Measurements from ENCODE around the gene TNFAIP1. TPM values are rescaled to one million over a fixed set of nuclear protein-coding genes. Genes with fewer than 3 reads are reported as not detected.

The TNFAIP1 gene
- total RNA-seq, 1 experiment from 2014 or later: 33.4 TPM

DNA sequence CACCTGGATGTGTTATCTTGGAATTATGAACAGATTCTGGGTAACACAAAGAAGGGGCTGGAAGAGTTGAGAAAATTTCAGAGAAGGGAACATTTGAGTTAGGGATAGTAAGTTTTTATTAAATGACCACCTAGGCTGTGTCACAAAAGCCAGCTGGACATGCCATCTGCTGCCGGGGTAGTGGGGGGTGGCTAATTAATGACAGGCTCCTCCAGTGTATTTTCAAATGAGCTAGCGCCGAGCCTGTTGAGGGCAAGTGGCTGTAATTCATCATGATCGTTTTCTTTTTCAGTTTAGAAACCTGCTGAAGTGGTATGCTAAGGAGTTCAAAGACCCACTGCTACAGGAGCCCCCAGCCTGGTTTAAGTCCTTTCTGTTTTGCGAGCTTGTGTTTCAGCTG lies 10.3 kb upstream of the TNFAIP1 start:
- no peak overlapping the region for H2AFZ ChIP-seq (ENCODE audit: low read depth, low read length, poor library complexity, severe bottlenecking)
- RAD21 ChIA-PET (ENCODE audit: low non-redundant PET in 1 of 2, low total read pairs in 2 of 2, uncharacterized antibody in 2 of 2, unreplicated experiment in 2 of 2): no interaction called here
- ATAC-seq (no peak), DNase-seq (ENCODE audit: low read depth, low spot score) (no peak)
- no peak for TF ChIP-seq SIN3A (IDR thresholded peaks at IDR 0.05; ENCODE audit: low read depth)
- peaks cover 14 to 30% of the 10 kb centered on the region in 2 experiments; a peak in 3 of 4 replicates for H3K36me3 ChIP-seq (ENCODE audit: control insufficient read depth in 1 of 2, insufficient read depth in 2 of 2, low read length in 2 of 2)
- POLR2A ChIA-PET: interaction anchor here (1.9 kb wide), 1 partner anchor 10 kb away, joined by 6 read pairs; the partner anchor contains the start of genes IFT20 and TNFAIP1
- no peaks in the 10 kb centered on the region for H3K9me2 ChIP-seq (ENCODE audit: insufficient read depth)
- H3K4me2 ChIP-seq (ENCODE audit: low read length): no peak overlapping the region
- H3K4me1 ChIP-seq (ENCODE audit: control insufficient read depth in 1 of 2, insufficient read depth in 2 of 2, low read length in 2 of 2): peaks cover 4 to 7% of the 10 kb centered on the region in 2 experiments; a peak in 2 of 4 replicates
- H3K4me3 ChIP-seq (replicated peaks in 1 of 2; ENCODE audit: low read depth in 1 of 2, low read length in 2 of 2): no peak overlapping the region
- no peaks in the 10 kb centered on the region for H4K20me1 ChIP-seq (ENCODE audit: insufficient read depth)
- no peaks in the 10 kb centered on the region for H3K27me3 ChIP-seq (ENCODE audit: insufficient read depth, low read length)
- no peak overlapping the region for H3K9ac ChIP-seq (ENCODE audit: low read length)
- no peak overlapping the region for H3K27ac ChIP-seq (ENCODE audit: low read depth, low read length)
- BruUV-seq (replicated peaks): no TSS peak
- intact Hi-C loops (cut with micrococcal nuclease): no loop called here
- H3K9me3 ChIP-seq (ENCODE audit: control insufficient read depth in 1 of 2, insufficient read depth in 1 of 2, low read depth in 1 of 2, low read length in 2 of 2): no peaks in the 10 kb centered on the region
- peaks cover 63% of the 10 kb centered on the region for H3K79me2 ChIP-seq (ENCODE audit: insufficient read depth, low read length)
- CTCF ChIA-PET: no interaction called here

DNA sequence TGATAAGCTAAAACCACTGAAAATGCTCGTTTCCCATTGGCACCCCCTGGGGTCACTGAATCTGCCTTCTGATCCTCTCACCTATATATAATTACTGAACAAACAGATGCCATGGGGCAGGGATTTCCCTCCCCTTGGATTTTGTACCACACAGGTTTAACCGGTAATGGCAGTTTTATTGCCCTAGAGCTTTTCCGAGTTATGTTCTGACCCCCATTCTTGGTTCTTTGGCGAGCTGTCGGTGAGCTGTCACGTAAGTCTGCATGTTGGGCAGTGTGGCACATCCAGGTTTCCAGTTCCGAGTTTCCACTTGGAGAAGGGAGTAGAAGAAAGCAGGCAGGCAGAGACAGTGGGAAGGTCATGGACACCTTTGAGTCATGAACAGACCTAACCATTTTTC lies 9.4 kb upstream of the TNFAIP1 start:
- TF ChIP-seq, protein P1, sequence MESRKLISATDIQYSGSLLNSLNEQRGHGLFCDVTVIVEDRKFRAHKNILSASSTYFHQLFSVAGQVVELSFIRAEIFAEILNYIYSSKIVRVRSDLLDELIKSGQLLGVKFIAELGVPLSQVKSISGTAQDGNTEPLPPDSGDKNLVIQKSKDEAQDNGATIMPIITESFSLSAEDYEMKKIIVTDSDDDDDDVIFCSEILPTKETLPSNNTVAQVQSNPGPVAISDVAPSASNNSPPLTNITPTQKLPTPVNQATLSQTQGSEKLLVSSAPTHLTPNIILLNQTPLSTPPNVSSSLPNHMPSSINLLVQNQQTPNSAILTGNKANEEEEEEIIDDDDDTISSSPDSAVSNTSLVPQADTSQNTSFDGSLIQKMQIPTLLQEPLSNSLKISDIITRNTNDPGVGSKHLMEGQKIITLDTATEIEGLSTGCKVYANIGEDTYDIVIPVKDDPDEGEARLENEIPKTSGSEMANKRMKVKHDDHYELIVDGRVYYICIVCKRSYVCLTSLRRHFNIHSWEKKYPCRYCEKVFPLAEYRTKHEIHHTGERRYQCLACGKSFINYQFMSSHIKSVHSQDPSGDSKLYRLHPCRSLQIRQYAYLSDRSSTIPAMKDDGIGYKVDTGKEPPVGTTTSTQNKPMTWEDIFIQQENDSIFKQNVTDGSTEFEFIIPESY (IDR thresholded peaks at IDR 0.05; ENCODE audit: extremely low read depth, insufficient replicate concordance, low read length): no peak
- TF ChIP-seq ZNF274 (IDR thresholded peaks at IDR 0.05; ENCODE audit: low read depth, low read length) (no peak), SIN3A (IDR thresholded peaks at IDR 0.05; ENCODE audit: low read depth) (no peak), CEBPB (IDR thresholded peaks at IDR 0.05; ENCODE audit: low read depth) (no peak), FOSL1 (IDR thresholded peaks at IDR 0.05; ENCODE audit: low read depth) (no peak), YY1 (IDR thresholded peaks at IDR 0.05; ENCODE audit: extremely low read depth, insufficient replicate concordance, low read depth, low read length) (no peak)
- BruUV-seq (replicated peaks): no TSS peak
- peaks cover 14 to 26% of the 10 kb centered on the region in 2 experiments; a peak in 3 of 4 replicates for H3K36me3 ChIP-seq (ENCODE audit: control insufficient read depth in 1 of 2, insufficient read depth in 2 of 2, low read length in 2 of 2)

More for the DNA sequence above, 9.4 kb upstream of the TNFAIP1 start:
- Histone ChIP-seq H3K4me1 (ENCODE audit: control insufficient read depth in 1 of 2, insufficient read depth in 2 of 2, low read length in 2 of 2) (no peaks in the 10 kb centered on the region), H3K9me2 (ENCODE audit: insufficient read depth) (no peaks in the 10 kb centered on the region), H3K4me2 (ENCODE audit: low read length) (no peak overlapping the region), H3K79me2 (ENCODE audit: insufficient read depth, low read length) (peaks cover 54% of the 10 kb centered on the region), H3K9me3 (ENCODE audit: control insufficient read depth in 1 of 2, insufficient read depth in 1 of 2, low read depth in 1 of 2, low read length in 2 of 2) (no peaks in the 10 kb centered on the region), H3K27ac (ENCODE audit: low read depth, low read length) (no peak overlapping the region), H4K20me1 (ENCODE audit: insufficient read depth) (no peaks in the 10 kb centered on the region), H3K27me3 (ENCODE audit: insufficient read depth, low read length) (no peaks in the 10 kb centered on the region), H3K4me3 (replicated peaks in 1 of 2; ENCODE audit: low read depth in 1 of 2, low read length in 2 of 2) (no peak overlapping the region), H3K9ac (ENCODE audit: low read length) (no peak overlapping the region), H2AFZ (ENCODE audit: low read depth, low read length, poor library complexity, severe bottlenecking) (no peak overlapping the region)
- ChIA-PET CTCF (no interaction called here), POLR2A (interaction anchor here (1.9 kb wide), 1 partner anchor 9 kb away, joined by 6 read pairs; the partner anchor contains the start of genes IFT20 and TNFAIP1), RAD21 (ENCODE audit: low non-redundant PET in 1 of 2, low total read pairs in 2 of 2, uncharacterized antibody in 2 of 2, unreplicated experiment in 2 of 2) (no interaction called here)
- DNase-seq (ENCODE audit: low read depth, low spot score) (no peak), ATAC-seq (no peak)
- intact Hi-C loops (cut with micrococcal nuclease): no loop called here

Data from HCT116 (cell line).